Adrenal gland (tissue), 5 donors: ENCODE measurements around the gene IGFBP5.

Experiments
- POLR2A ChIP-seq, 2 donors: fragments of 450-650 bp; IDR thresholded peaks; one replicate each; pipeline ENCODE4 v1.6.1; 2017; ENCODE audit warnings: antibody characterized with exemption in 2 of 2, mild to moderate bottlenecking in 2 of 2, moderate library complexity in 1 of 2
- TF ChIP-seq, protein P1 (sequence below), 6 experiments: fragments of 450-650 bp in 4 of 6; fragments of 200-600 bp in 2 of 6; sonication (generic) in 1 of 6; IDR thresholded peaks; 1 replicate in 5 of 6; 2 replicates in 1 of 6; pipeline versions ENCODE4 v1.5.1 to v1.8.0; 2016 to 2021; ENCODE audit warnings: antibody characterized with exemption in 6 of 6, mild to moderate bottlenecking in 2 of 6, moderate library complexity in 1 of 6
- donor health status: DM: no; HTN: no; CAD: no.

DNA sequence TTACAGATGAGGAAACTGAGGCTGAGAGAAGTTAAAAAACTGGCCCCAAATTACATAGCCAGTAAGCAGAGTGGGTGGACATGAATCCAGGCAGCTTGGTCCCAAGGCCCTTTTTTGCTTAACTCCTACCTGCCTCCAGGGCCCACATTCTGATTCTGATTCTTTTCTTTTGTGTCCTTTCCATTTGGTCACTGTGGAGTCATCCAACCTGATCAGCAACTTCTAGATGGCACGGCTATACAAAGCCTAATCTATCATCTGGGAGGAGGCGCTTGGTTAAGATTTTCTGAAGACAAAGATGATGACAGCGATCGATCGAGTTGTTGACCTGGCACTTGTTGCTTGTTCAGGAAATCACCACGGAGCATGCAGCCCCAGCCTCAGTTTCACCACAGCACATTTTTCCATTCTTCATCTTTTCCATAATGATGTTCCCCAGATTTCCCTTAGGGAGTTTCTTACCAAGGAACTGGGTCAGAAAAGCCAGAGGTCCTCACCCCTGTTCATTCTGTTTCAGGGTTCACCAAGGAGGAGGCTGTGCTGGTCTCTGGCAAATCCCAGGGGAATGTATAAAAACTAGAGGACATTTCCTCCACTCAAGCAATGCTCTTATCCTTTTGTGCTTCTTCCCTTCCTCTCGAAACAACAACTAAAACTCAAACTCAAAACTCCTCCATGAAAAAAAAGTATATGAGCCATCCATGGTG, 69.0 kb downstream of the IGFBP5 start:
- TF ChIP-seq, protein P1, sequence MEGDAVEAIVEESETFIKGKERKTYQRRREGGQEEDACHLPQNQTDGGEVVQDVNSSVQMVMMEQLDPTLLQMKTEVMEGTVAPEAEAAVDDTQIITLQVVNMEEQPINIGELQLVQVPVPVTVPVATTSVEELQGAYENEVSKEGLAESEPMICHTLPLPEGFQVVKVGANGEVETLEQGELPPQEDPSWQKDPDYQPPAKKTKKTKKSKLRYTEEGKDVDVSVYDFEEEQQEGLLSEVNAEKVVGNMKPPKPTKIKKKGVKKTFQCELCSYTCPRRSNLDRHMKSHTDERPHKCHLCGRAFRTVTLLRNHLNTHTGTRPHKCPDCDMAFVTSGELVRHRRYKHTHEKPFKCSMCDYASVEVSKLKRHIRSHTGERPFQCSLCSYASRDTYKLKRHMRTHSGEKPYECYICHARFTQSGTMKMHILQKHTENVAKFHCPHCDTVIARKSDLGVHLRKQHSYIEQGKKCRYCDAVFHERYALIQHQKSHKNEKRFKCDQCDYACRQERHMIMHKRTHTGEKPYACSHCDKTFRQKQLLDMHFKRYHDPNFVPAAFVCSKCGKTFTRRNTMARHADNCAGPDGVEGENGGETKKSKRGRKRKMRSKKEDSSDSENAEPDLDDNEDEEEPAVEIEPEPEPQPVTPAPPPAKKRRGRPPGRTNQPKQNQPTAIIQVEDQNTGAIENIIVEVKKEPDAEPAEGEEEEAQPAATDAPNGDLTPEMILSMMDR (IDR thresholded peaks at IDR 0.05), result no peak
- TF ChIP-seq POLR2A (IDR thresholded peaks at IDR 0.05), result no peak
